Measurements from ENCODE around the gene IMPDH1. TPM values are rescaled to one million over a fixed set of nuclear protein-coding genes. Genes with fewer than 3 reads are reported as not detected.

The IMPDH1 gene
- total and polyA plus RNA-seq, 12 donors = 9.3 to 32.8 (median 17.1) TPM

GRCh38 chr7:128370491-128370890 is 39.3 kb downstream of the IMPDH1 start:
- Histone ChIP-seq H3K36me3 (no peaks in the 10 kb centered on the region), H3K4me3 (no peak overlapping the region), H3K9me3 (no peaks in the 10 kb centered on the region), H3K4me1 (peaks cover 0 to 8% (median 0%) of the 10 kb centered on the region in 9 donors), H3K27ac (no peak overlapping the region), H3K27me3 (peaks cover 0 to 10% (median 3%) of the 10 kb centered on the region in 7 donors)
- TF ChIP-seq CTCF (IDR thresholded peaks at IDR 0.05) = no peak
- ATAC-seq (no peak), DNase-seq (no peak)
- intact Hi-C loops (cut with DNase I) = no loop called here
- 88 to 91% methylated on average over 4 of the region's 4 CpGs for WGBS, 2 donors

- Histone ChIP-seq H3K9me3 (no peaks in the 10 kb centered on the region), H3K27ac (no peak overlapping the region), H3K4me1 (peaks cover 0 to 11% (median 2%) of the 10 kb centered on the region in 9 donors), H3K36me3 (no peaks in the 10 kb centered on the region), H3K4me3 (no peak overlapping the region), H3K27me3 (peaks cover 0 to 44% (median 22%) of the 10 kb centered on the region in 7 donors)
- no peak for DNase-seq
- intact Hi-C loops (cut with DNase I) = no loop called here
- TF ChIP-seq CTCF (IDR thresholded peaks at IDR 0.05) = no peak
- ATAC-seq = no peak
These were observed 42.8 kb downstream of the IMPDH1 start for GRCh38 chr7:128366986-128367385.

GRCh38 chr7:128366300-128366699 is 43.5 kb downstream of the IMPDH1 start:
- peaks cover 0 to 46% (median 22%) of the 10 kb centered on the region in 7 donors for H3K27me3 ChIP-seq

GRCh38 chr7:128365432-128365831 is 44.4 kb downstream of the IMPDH1 start:
- no peak for ATAC-seq
- Histone ChIP-seq H3K4me3 (no peak overlapping the region), H3K4me1 (peaks cover 0 to 18% (median 9%) of the 10 kb centered on the region in 9 donors), H3K36me3 (no peaks in the 10 kb centered on the region), H3K27ac (no peak overlapping the region), H3K27me3 (peaks cover 0 to 50% (median 22%) of the 10 kb centered on the region in 7 donors), H3K9me3 (no peaks in the 10 kb centered on the region)
- intact Hi-C loops (cut with DNase I) = no loop called here
- DNase-seq = no peak
- WGBS, 2 donors = 90% methylated on average over 2 of the region's 2 CpGs
- TF ChIP-seq CTCF (IDR thresholded peaks at IDR 0.05) = no peak

More at GRCh38 chr7:128366300-128366699, 43.5 kb downstream of the IMPDH1 start:
- H3K36me3 ChIP-seq = no peaks in the 10 kb centered on the region
- H3K4me3 ChIP-seq = no peak overlapping the region
- peaks cover 0 to 14% (median 6%) of the 10 kb centered on the region in 9 donors for H3K4me1 ChIP-seq
- H3K27ac ChIP-seq = no peak overlapping the region
- no peak for TF ChIP-seq CTCF (IDR thresholded peaks at IDR 0.05)
- 62 to 63% methylated on average over 1 of the region's 1 CpG for WGBS, 2 donors
- DNase-seq (no peak), ATAC-seq (peak in 6 of 8 donors; percentile 33 to 85 (median 64))
- intact Hi-C loops (cut with DNase I) = no loop called here
- H3K9me3 ChIP-seq = no peaks in the 10 kb centered on the region
